GOT3 (cell line): ENCODE results near the gene THAP8.
A peak's percentile ranks its signal among the peaks of the same experiment; 100 is the strongest.

Experiments used
- DNase-seq: peaks from one replicate; lab custom pipeline; 2025; ENCODE audit warnings: mixed read lengths; lab: John Stamatoyannopoulos, UW

THAP8 gene

GRCh38 chr19:36030264-36031148 lies 23.6 kb downstream of the THAP8 start:
- DNase-seq: no peak

- DNase-seq: no peak
These were observed 25.6 kb downstream of the THAP8 start for GRCh38 chr19:36028313-36029041.

GRCh38 chr19:36027696-36028095 lies 26.4 kb downstream of the THAP8 start:
- no peak for DNase-seq

- no peak for DNase-seq
These were observed 27.8 kb downstream of the THAP8 start for GRCh38 chr19:36026091-36026876.

- DNase-seq: no peak
These were observed 28.5 kb downstream of the THAP8 start for GRCh38 chr19:36025541-36025940.

GRCh38 chr19:36023432-36023831 lies 30.7 kb downstream of the THAP8 start:
- no peak for DNase-seq

- DNase-seq: no peak
These were observed 34.9 kb downstream of the THAP8 start for GRCh38 chr19:36019061-36019670.

- DNase-seq: peak; percentile 93
These were observed 39.8 kb downstream of the THAP8 start, which contains the start of gene ALKBH6 for GRCh38 chr19:36014012-36014924. ALKBH6 (minus strand) TSS chr19:36014213; CDS start chr19:36013397, 816 bp downstream.

- no peak for DNase-seq
These were observed 40.6 kb downstream of the THAP8 start for GRCh38 chr19:36013280-36014011.

- DNase-seq: no peak
These were observed 43.7 kb downstream of the THAP8 start for GRCh38 chr19:36010402-36010801.

- DNase-seq: no peak
These were observed 44.3 kb downstream of the THAP8 start for GRCh38 chr19:36009633-36010379.

GRCh38 chr19:36009220-36009619 lies 44.9 kb downstream of the THAP8 start:
- DNase-seq: no peak

- DNase-seq: no peak
These were observed 45.6 kb downstream of the THAP8 start, which contains the start of gene SYNE4 for GRCh38 chr19:36008336-36008978. SYNE4 (minus strand) TSS chr19:36008813; CDS start chr19:36008681, 132 bp downstream.

- DNase-seq: no peak
These were observed 47.1 kb downstream of the THAP8 start for GRCh38 chr19:36006955-36007354.

GRCh38 chr19:36003284-36003683 lies 50.8 kb downstream of the THAP8 start:
- no peak for DNase-seq

- no peak for DNase-seq
These were observed 52.5 kb downstream of the THAP8 start for GRCh38 chr19:36001605-36002004.

- no peak for DNase-seq
These were observed 57.3 kb downstream of the THAP8 start for GRCh38 chr19:35996777-35997176.
